GM23248 (cell line): Measurements from ENCODE around the gene CDKAL1. TPM values are rescaled to one million over a fixed set of nuclear protein-coding genes. Genes with fewer than 3 reads are reported as not detected.
A peak's percentile ranks its signal among the peaks of the same experiment; 100 is the strongest.

Experiments
- DNase-seq: peaks from one replicate; pipeline ENCODE4 v3.0.0-alpha.2; 2015
- H2AFZ ChIP-seq: fragments of 200-600 bp; sonication (generic); 2 replicates; pipeline ENCODE4 v1.6.1; 2016; ENCODE audit warnings: antibody characterized with exemption
- H3F3A ChIP-seq: fragments of 200-600 bp; sonication (generic); 2 replicates; pipeline ENCODE4 v1.6.1; 2016; ENCODE audit warnings: mild to moderate bottlenecking, antibody characterized with exemption, mixed run types; ENCODE audit not compliant: insufficient read depth
- H3K27ac ChIP-seq: fragments of 200-600 bp; sonication (generic); 2 replicates; pipeline ENCODE4 v1.5.1; 2016; ENCODE audit warnings: mild to moderate bottlenecking
- H3K27me3 ChIP-seq: fragments of 200-600 bp; sonication (generic); replicated peaks from 2 replicates; pipeline ENCODE4 v1.6.1; 2016; ENCODE audit warnings: mild to moderate bottlenecking; ENCODE audit not compliant: insufficient read depth
- H3K36me3 ChIP-seq: fragments of 200-600 bp; sonication (generic); 2 replicates; pipeline ENCODE4 v1.6.1; 2016; ENCODE audit warnings: low read depth, mild to moderate bottlenecking
- H3K4me1 ChIP-seq: fragments of 200-600 bp; sonication (generic); 2 replicates; pipeline ENCODE4 v1.6.1; 2016; ENCODE audit warnings: mild to moderate bottlenecking; ENCODE audit not compliant: insufficient read depth
- H3K4me2 ChIP-seq: fragments of 200-600 bp; sonication (generic); one replicate; pipeline ENCODE4 v1.6.1; 2016; ENCODE audit warnings: mild to moderate bottlenecking; ENCODE audit not compliant: unreplicated experiment
- H3K4me3 ChIP-seq: fragments of 200-600 bp; sonication (generic); 2 replicates; pipeline ENCODE4 v1.5.1; 2016; ENCODE audit warnings: mild to moderate bottlenecking
- H3K79me2 ChIP-seq: fragments of 200-600 bp; sonication (generic); 2 replicates; pipeline ENCODE4 v1.6.1; 2016; ENCODE audit warnings: mild to moderate bottlenecking; ENCODE audit not compliant: insufficient read depth
- H3K9ac ChIP-seq: fragments of 200-600 bp; sonication (generic); 2 replicates; pipeline ENCODE4 v1.6.1; 2016; ENCODE audit warnings: mild to moderate bottlenecking
- H3K9me2 ChIP-seq: fragments of 200-600 bp; sonication (generic); 2 replicates; pipeline ENCODE4 v1.6.1; 2016; ENCODE audit warnings: mixed run types, mild to moderate bottlenecking, moderate library complexity; ENCODE audit not compliant: insufficient read depth
- H3K9me3 ChIP-seq: fragments of 200-600 bp; sonication (generic); one replicate; pipeline ENCODE4 v1.6.1; 2017; ENCODE audit warnings: low read depth
- H4K20me1 ChIP-seq: fragments of 200-600 bp; sonication (generic); 2 replicates; pipeline ENCODE4 v1.6.0; 2016; ENCODE audit not compliant: insufficient read depth
- EZH2 ChIP-seq: fragments of 200-600 bp; sonication (generic); IDR thresholded peaks from 2 replicates; pipeline ENCODE4 v1.6.1; 2018; ENCODE audit warnings: antibody characterized with exemption, mild to moderate bottlenecking; ENCODE audit not compliant: insufficient read depth, poor library complexity, severe bottlenecking
- EZH2phosphoT487 ChIP-seq: fragments of 200-600 bp; sonication (generic); IDR thresholded peaks from 2 replicates; pipeline ENCODE4 v1.6.1; 2018; ENCODE audit warnings: antibody characterized with exemption, moderate library complexity, mild to moderate bottlenecking, low read depth; ENCODE audit not compliant: insufficient read depth
- WGBS, 2 experiments: methylation state at CpG; one replicate each; pipeline ENCODE4 v1.1.6; 2015 to 2017; ENCODE audit warnings: low lambda C conversion rate in 2 of 2, low coverage in 1 of 2; ENCODE audit errors: missing lambda C conversion rate in 2 of 2; 5-methylcytosine and 5-hydroxymethylcytosine counted together
- in situ Hi-C: fragments of 300-500 bp; cut with MboI; formaldehyde crosslinking; loops from 2 replicates; pipeline ENCODE4 v1.15.0; 2020
- polyA plus RNA-seq: library from polyadenylated mRNA; unstranded; fragments of >200 nt; fragmentation: Nextera tagmentation; extraction: Ambion mirVana; gene quantifications from 2 replicates; pipeline ENCODE4 v1.2.1, GENCODE V29; 2016
- total RNA-seq: library from RNA; depleted of rRNA; stranded (reverse); fragments of >200 nt; shearing (Covaris generic); gene quantifications from 2 replicates; pipeline ENCODE4 v1.2.3, GENCODE V29; 2014

CDKAL1 gene
- total and polyA plus RNA-seq, 2 experiments from 2014 or later, result 7.5 to 10.8 TPM

DNA sequence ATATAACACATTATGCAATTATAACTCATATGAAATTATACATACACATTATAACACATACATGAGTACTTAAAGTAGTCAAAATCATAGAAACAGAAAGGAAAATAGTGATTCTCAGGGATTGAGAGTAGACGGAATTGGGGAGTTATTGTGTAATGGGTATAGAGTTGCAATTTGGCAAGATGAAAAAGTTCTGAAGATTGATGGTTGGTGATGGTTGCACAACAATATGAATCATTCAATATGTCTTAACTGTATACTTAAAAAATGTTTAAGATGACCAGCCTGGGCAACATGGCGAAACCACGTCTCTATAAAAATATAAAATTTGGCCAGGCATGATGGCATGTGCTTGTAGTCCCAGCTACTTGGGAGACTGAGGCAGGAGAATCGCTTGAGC lies 372.7 kb downstream of the CDKAL1 start:
- no peaks in the 10 kb centered on the region for H3K36me3 ChIP-seq
- no peaks in the 10 kb centered on the region for H3K9me3 ChIP-seq
- no peaks in the 10 kb centered on the region for H3K79me2 ChIP-seq
- H4K20me1 ChIP-seq, result no peaks in the 10 kb centered on the region
- 75 to 76% methylated on average over 4 of the region's 4 CpGs for WGBS, 2 experiments
- H3F3A ChIP-seq, result no peaks in the 10 kb centered on the region
- H3K4me1 ChIP-seq, result 0 out of 2 replicates have a peak, but pooled peaks cover 8% of the 10 kb centered on the region
- H3K27me3 ChIP-seq, result no peaks in the 10 kb centered on the region
- no peak overlapping the region for H3K9ac ChIP-seq
- DNase-seq, result peak; percentile 60
- H3K4me3 ChIP-seq, result no peak overlapping the region
- in situ Hi-C loops, result no loop called here
- H3K27ac ChIP-seq, result no peak overlapping the region
- TF ChIP-seq EZH2phosphoT487 (no peak), EZH2 (no peak)
- H3K4me2 ChIP-seq, result no peak overlapping the region
- no peak overlapping the region for H2AFZ ChIP-seq
- H3K9me2 ChIP-seq, result no peaks in the 10 kb centered on the region

DNA sequence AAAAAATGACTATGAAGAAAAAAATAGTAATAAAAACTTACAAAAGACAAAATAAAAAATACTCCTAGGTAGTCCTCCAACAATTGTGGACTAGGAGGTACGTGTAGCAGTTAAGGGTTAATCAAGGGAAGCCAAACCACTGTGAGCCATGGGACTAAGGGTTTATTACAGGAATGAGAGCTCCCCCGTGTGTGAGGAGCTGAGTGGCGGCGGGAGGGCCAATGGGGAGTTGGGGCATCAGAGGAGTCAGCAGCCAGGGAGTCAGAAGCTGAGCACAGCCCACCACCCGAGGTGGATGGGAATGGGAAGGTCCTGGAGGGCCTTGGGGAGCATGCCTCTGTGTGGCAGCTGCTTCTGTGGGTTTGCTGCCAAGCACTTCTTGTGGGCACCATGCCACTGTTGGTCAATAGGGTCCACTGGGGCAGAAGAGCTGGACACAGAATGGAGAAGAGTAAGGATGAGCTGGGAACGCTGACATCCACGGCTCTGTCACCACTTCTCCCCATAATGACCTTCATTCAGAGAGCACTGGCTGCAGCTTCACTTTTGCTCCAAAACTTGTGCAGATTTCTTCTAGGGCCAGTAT lies 373.3 kb downstream of the CDKAL1 start:
- Histone ChIP-seq H3K79me2 (no peaks in the 10 kb centered on the region), H3K9ac (no peak overlapping the region), H3K4me2 (no peak overlapping the region), H3K9me3 (no peaks in the 10 kb centered on the region), H3K36me3 (no peaks in the 10 kb centered on the region), H3K27ac (no peak overlapping the region), H3F3A (no peaks in the 10 kb centered on the region), H4K20me1 (no peaks in the 10 kb centered on the region), H3K4me1 (0 out of 2 replicates have a peak, but pooled peaks cover 8% of the 10 kb centered on the region), H3K9me2 (no peaks in the 10 kb centered on the region), H3K4me3 (no peak overlapping the region), H3K27me3 (no peaks in the 10 kb centered on the region), H2AFZ (no peak overlapping the region)
- in situ Hi-C loops, result no loop called here
- DNase-seq, result no peak
- WGBS, 2 experiments, result 91 to 92% methylated on average over 7 of the region's 7 CpGs
- TF ChIP-seq EZH2phosphoT487 (no peak), EZH2 (no peak)

GRCh38 chr6:20909621-20910020 lies 375.4 kb downstream of the CDKAL1 start:
- no peak for DNase-seq
- Histone ChIP-seq H3K36me3 (no peaks in the 10 kb centered on the region), H2AFZ (no peak overlapping the region), H3K79me2 (no peaks in the 10 kb centered on the region), H4K20me1 (no peaks in the 10 kb centered on the region), H3K27ac (no peak overlapping the region), H3F3A (no peaks in the 10 kb centered on the region), H3K9me3 (no peaks in the 10 kb centered on the region), H3K9ac (no peak overlapping the region), H3K4me3 (no peak overlapping the region), H3K4me1 (0 out of 2 replicates have a peak, but pooled peaks cover 8% of the 10 kb centered on the region), H3K9me2 (no peaks in the 10 kb centered on the region), H3K4me2 (no peak overlapping the region), H3K27me3 (no peaks in the 10 kb centered on the region)
- TF ChIP-seq EZH2 (no peak), EZH2phosphoT487 (no peak)
- WGBS, 2 experiments, result 95 to 100% methylated on average over 2 of the region's 2 CpGs
- in situ Hi-C loops, result no loop called here

- no peak for TF ChIP-seq EZH2
- no peak for TF ChIP-seq EZH2phosphoT487
- no peak for DNase-seq
- no peak overlapping the region for H3K4me2 ChIP-seq
- WGBS, 2 experiments, result 52 to 56% methylated on average over 1 of the region's 1 CpG
- no peaks in the 10 kb centered on the region for H3K79me2 ChIP-seq
- H3K36me3 ChIP-seq, result no peaks in the 10 kb centered on the region
- no peak overlapping the region for H3K4me3 ChIP-seq
- no peak overlapping the region for H3K9ac ChIP-seq
- H3K9me3 ChIP-seq, result no peaks in the 10 kb centered on the region
- in situ Hi-C loops, result no loop called here
- no peaks in the 10 kb centered on the region for H3K27me3 ChIP-seq
- no peaks in the 10 kb centered on the region for H4K20me1 ChIP-seq
- no peaks in the 10 kb centered on the region for H3K9me2 ChIP-seq
- H3F3A ChIP-seq, result no peaks in the 10 kb centered on the region
- peaks cover 8% of the 10 kb centered on the region; the same call in 1 of the 2 replicates for H3K4me1 ChIP-seq
- H2AFZ ChIP-seq, result no peak overlapping the region
- H3K27ac ChIP-seq, result no peak overlapping the region
Observed at GRCh38 chr6:20911712-20912111, 377.5 kb downstream of the CDKAL1 start.
